Measurements from ENCODE around the gene PYGL. TPM values are rescaled to one million over a fixed set of nuclear protein-coding genes. Genes with fewer than 3 reads are reported as not detected.

The PYGL gene
- 10.1 TPM for polyA plus RNA-seq (2012; ENCODE audit: missing spikeins)

DNA sequence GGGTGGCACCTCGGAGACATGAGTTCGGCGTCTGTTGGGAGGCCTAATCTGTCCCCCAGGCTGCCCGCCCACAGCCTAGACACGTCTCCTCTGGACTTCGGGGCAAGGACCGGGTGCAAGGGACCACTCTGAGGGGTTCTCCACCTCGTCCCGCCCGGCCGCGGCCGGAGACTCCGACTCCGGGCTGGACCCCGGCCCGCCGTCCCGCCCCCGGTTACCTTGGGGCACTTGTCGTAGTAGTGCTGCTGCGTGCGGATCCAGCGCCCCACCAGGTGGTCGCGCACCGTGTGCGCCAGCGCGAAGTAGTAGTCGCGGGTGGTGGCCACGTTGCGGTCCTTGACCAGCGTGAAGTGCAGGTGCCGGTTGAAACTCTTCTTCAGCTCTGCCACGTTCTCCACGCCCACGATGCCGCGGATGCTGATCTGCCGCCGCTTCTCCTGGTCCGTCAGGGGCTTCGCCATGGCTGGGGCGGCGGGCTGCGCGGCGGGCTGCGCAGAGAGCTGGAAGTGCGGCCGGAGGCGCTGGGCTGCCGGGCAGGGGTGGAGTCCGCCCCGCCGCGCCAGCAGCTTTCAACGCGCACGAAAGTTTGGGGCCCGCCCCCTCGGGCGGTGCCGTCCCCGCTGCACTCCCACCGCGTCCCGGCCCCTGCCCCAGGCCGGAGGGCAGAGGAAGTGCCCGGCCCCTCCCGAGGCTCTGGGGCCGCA, at the start of gene PYGL:
Gene PYGL (minus strand): TSS at position 541 of the 704 bp plus-strand sequence. CDS start 80 bp downstream, at position 461.
- TF ChIP-seq POLR2A (IDR thresholded peaks at IDR 0.05; ENCODE audit: low read depth, low read length) (peak; percentile 44; the same call in 1 of the 2 replicates), TAF1 (IDR thresholded peaks at IDR 0.05; ENCODE audit: borderline replicate concordance, low read depth, low read length) (no peak)
- DNase-seq (ENCODE audit: insufficient read length) = peak; percentile 57
- peak; percentile 65 for FAIRE-seq

DNA sequence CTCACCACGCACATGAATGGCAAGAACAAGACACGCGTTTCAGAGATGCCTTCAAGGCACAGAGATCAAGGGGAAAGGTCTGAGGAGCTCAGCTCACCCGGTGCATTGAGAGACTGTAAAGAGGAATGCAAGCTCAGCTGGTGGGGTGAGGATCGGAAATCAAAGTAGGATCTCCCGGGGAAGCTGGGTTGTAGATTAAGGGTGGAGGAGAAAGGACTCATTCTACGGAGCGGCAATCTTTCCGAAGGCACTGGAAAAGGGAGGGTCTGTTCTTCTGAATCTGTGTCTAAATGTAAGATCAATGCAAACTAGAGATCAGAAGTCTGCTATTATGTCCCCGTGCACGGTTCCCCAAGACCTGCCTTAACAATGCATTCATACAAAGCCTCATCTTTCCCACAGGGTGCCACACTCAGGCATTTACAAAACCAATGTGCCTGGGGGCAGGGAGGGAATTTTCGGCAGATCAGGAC, 41.6 kb upstream of the PYGL start:
- no peak for FAIRE-seq
- DNase-seq (ENCODE audit: insufficient read length) = no peak
- TF ChIP-seq POLR2A (IDR thresholded peaks at IDR 0.05; ENCODE audit: low read depth, low read length) (no peak), POLR2AphosphoS5 (IDR thresholded peaks at IDR 0.05; ENCODE audit: low read depth, low read length) (no peak), TAF1 (IDR thresholded peaks at IDR 0.05; ENCODE audit: borderline replicate concordance, low read depth, low read length) (no peak)

DNA sequence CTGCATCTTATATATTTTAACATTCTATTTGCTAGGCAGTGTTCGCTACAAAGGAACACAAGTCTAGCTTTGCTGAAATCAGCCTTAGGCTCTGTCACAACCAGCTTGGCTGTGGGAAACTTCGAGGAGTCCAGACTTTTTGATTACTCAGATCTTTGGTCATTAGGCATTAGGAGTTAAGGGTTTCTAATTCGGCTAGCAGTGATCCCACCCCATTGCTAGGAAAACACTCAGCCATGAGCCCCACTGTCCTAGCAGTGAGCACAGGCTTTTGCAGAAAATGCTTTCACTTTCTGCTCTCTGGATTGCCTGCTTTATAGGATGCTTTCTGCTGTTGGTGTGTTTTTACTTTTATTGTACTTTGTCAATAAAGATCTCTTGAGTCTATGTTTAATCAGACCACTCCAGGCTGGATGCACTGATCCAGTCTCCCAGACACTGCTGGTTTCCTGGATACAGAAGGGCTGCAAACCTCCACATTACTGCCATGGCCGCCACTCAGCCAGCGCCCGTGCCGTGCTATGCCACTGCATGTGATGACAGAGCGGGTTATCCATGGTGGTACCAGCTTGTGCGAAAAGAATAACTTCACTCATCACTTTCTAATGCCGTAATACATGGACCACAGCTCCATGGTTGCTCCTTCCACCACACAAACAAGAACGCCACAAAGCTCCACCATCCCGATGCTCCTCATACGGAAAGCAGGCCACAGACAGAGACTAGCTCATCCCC, 41.0 kb upstream of the PYGL start:
- no peak for DNase-seq (ENCODE audit: insufficient read length)
- TF ChIP-seq TAF1 (IDR thresholded peaks at IDR 0.05; ENCODE audit: borderline replicate concordance, low read depth, low read length) = no peak
- no peak for TF ChIP-seq POLR2AphosphoS5 (IDR thresholded peaks at IDR 0.05; ENCODE audit: low read depth, low read length)
- no peak for TF ChIP-seq POLR2A (IDR thresholded peaks at IDR 0.05; ENCODE audit: low read depth, low read length)
- FAIRE-seq = no peak

DNA sequence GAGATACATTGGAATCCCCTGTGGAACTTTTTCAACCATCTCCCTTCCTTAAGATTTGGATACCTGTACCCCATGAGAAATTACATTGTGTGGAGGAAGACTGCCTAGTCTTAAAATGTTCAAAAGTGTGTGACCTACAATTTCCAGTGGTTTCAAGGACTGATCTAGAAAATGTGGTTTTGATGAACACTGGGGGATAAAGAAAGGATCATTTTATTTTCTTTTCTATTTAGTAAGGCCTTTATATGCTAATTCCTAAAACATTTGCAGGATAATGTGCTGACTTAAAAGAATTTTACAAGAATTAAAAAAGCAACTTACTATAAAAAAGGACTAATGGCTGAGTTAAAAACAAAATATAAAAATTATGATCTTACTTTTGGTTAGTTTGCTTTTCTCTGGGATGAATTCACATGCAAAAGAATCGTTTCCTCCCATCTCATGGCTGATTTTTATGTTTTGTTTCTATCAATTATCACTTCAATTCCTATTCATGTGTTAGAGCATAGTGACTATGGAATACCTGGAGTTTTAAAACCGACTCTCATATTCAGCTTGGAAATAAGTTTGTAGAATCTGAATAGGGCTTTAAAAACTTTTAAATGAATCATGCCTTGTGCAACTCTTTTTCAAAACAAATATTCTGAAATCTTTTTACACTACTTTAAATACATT, 39.9 kb upstream of the PYGL start:
- no peak for DNase-seq (ENCODE audit: insufficient read length)
- TF ChIP-seq POLR2A (IDR thresholded peaks at IDR 0.05; ENCODE audit: low read depth, low read length) (no peak), POLR2AphosphoS5 (IDR thresholded peaks at IDR 0.05; ENCODE audit: low read depth, low read length) (no peak), TAF1 (IDR thresholded peaks at IDR 0.05; ENCODE audit: borderline replicate concordance, low read depth, low read length) (no peak)
- FAIRE-seq = no peak

DNA sequence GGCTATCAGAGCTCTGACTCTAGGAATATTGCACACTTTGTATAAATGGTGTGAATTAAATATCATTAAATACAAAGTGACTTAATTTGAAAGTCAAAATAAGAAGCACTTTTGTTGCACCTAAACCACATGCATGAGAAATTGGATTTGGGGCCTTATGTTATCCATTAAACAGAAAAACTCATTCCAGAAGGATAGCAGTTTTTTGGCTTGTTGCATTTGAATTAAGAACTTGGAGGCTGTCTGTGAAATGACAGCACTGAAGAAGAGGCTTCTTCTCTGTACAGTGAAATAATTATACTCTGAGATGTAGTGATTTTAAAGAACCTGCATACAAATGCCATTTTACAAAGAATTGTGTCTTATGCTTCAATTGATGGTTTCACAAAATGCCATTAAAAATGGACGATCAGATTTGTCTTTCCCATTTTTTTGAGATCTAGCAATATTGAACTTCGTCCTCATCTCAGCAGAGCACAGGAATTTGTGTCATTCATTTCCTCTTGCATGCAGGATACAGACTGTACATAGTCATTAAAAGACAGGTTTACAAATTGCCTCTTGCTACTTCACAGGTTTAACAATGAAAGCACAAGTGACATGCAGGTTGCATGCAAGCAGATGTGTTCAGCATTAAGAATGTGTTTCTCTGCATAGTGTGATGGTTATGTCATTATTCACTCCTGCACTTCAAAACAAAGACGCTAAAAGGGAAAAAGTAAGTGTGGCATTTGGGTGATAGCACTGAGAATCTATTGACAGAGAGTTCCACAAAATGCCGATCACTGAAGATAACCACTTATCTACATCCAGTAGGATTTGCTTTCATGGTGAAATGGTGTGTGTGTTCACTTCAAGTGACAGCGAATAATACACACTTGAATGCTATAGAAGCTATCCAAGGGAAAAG, 35.9 kb upstream of the PYGL start:
- TF ChIP-seq POLR2AphosphoS5 (IDR thresholded peaks at IDR 0.05; ENCODE audit: low read depth, low read length) (no peak), POLR2A (IDR thresholded peaks at IDR 0.05; ENCODE audit: low read depth, low read length) (no peak), TAF1 (IDR thresholded peaks at IDR 0.05; ENCODE audit: borderline replicate concordance, low read depth, low read length) (no peak)
- FAIRE-seq (no peak), DNase-seq (ENCODE audit: insufficient read length) (no peak)

DNA sequence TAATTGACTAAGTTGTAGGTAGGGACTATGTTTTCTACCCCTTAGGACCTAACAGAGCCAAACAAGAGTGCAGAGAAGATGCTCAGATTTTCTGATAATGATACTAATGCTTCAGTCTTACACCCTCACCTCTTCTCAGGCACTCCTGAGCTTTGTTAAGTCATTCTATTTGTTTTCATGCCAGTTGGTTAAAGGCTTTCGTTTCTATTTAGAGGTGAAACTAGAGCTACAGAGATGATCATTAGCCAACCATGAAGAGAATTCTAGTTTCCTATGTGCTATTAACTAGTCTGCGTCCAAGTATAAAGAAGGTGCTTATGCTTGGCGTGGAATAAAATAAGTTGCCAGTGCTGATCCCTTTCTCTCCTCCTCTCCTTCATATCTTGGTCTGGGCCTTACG, 34.6 kb upstream of the PYGL start:
- DNase-seq (ENCODE audit: insufficient read length) (no peak), FAIRE-seq (peak; percentile 70)
- TF ChIP-seq POLR2A (IDR thresholded peaks at IDR 0.05; ENCODE audit: low read depth, low read length) (no peak), TAF1 (IDR thresholded peaks at IDR 0.05; ENCODE audit: borderline replicate concordance, low read depth, low read length) (no peak), POLR2AphosphoS5 (IDR thresholded peaks at IDR 0.05; ENCODE audit: low read depth, low read length) (no peak)

DNA sequence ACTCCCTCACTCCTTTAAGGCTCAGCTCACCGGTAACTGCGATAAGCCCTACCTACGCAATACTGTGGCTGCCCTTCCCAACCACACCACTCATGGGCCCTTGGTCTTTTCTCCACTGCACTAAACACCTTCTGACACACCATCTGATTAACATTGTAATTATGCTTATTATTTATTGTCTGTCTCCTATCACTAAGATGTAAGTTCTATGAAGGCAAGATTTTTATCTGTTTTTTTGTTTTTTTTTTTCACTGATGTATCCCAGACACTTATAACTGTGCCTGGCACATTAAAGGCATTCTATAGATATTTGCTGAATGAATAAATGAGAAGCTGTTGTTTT, 34.2 kb upstream of the PYGL start:
- DNase-seq (ENCODE audit: insufficient read length) = no peak
- TF ChIP-seq TAF1 (IDR thresholded peaks at IDR 0.05; ENCODE audit: borderline replicate concordance, low read depth, low read length) = no peak
- no peak for TF ChIP-seq POLR2AphosphoS5 (IDR thresholded peaks at IDR 0.05; ENCODE audit: low read depth, low read length)
- no peak for TF ChIP-seq POLR2A (IDR thresholded peaks at IDR 0.05; ENCODE audit: low read depth, low read length)
- no peak for FAIRE-seq

DNA sequence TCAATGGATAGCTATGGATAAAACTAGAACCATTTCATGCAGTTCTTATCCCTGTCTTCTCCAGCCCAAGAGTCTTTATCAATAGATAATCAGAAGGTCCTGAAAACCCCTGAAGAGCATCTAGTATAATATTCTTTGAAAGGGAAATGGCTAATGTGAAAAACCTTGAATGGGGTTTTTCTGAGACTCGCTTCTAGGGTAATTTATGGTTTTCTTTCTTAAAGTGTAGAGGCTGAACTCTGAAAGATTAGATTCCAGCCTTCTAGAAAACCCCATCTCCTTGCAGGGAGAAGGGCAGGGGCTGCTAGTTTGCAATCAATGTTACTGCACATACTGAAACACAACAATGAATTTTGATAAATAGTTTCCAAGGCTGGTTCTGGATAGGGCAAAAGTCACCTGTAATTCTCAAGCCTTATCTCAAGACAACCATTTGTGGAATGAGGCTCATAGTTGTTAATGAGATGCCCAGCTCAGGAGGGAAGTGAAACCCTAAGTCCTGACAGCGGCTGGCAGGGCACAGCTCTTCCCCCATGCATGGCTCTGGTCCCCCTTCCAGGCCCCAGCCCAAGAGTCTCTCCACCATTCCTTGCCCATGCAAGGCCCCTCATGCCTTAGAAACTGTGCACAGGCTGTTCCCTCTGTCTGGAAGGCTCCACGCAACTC, 33.7 kb upstream of the PYGL start:
- FAIRE-seq = no peak
- DNase-seq (ENCODE audit: insufficient read length) = no peak
- no peak for TF ChIP-seq POLR2A (IDR thresholded peaks at IDR 0.05; ENCODE audit: low read depth, low read length)
- TF ChIP-seq POLR2AphosphoS5 (IDR thresholded peaks at IDR 0.05; ENCODE audit: low read depth, low read length) = no peak
- TF ChIP-seq TAF1 (IDR thresholded peaks at IDR 0.05; ENCODE audit: borderline replicate concordance, low read depth, low read length) = no peak

DNA sequence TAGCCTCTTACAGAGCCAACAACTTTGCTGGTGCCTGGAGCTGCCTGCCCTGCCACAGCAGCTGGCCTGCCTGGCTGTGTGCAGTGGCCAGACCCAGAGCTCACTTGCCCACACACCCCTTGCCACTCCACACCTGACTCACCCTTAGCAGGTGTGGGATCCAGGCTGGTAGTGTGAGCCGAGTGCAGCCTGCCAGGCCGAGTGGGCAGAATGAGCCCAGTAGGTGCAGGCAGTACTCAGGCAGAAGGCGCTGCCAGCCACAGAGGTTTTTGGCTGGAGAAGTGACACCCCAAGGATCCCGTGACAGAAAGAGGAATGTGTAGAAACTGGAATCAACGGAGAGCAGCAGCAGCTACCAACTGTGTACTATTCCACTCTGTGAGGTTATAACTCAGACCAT, 29.8 kb upstream of the PYGL start:
- DNase-seq (ENCODE audit: insufficient read length) (no peak), FAIRE-seq (no peak)
- no peak for TF ChIP-seq POLR2A (IDR thresholded peaks at IDR 0.05; ENCODE audit: low read depth, low read length)
- no peak for TF ChIP-seq TAF1 (IDR thresholded peaks at IDR 0.05; ENCODE audit: borderline replicate concordance, low read depth, low read length)
- no peak for TF ChIP-seq POLR2AphosphoS5 (IDR thresholded peaks at IDR 0.05; ENCODE audit: low read depth, low read length)

DNA sequence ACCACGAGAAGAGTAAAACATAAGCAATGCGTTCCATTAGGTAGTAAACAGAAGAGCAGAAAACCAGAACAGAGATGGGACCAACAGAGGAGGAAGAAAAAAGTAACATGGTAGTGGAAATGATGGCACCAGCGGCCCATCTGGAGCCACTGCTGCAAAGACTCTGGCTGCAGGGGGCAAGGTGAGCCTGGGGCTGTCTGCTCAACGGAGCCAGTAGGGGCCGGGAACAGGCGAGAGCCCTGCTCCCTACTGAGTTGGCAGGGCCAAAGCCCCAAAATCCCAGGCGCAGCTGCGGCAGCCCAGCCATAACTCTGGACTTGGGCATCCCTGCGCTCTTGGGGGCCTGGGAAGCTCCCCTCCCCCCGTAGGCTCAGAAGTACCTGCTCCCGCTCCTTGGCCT, 28.5 kb upstream of the PYGL start:
- FAIRE-seq = no peak
- DNase-seq (ENCODE audit: insufficient read length) = no peak
- TF ChIP-seq POLR2AphosphoS5 (IDR thresholded peaks at IDR 0.05; ENCODE audit: low read depth, low read length) (no peak), POLR2A (IDR thresholded peaks at IDR 0.05; ENCODE audit: low read depth, low read length) (no peak), TAF1 (IDR thresholded peaks at IDR 0.05; ENCODE audit: borderline replicate concordance, low read depth, low read length) (no peak)

All from GM12892 (cell line).